ACHN (cell line): ENCODE data around the gene ASB5.
A peak's percentile ranks its signal among the peaks of the same experiment; 100 is the strongest.
"Not testable (repeated sequence)": the region's sequence is repeated elsewhere in the genome, so short reads cannot be mapped to it uniquely, and the experiment has no call there.

Source experiments
- DNase-seq: peaks from one replicate; pipeline ENCODE4 v3.0.0-alpha.2; 2015
- in situ Hi-C: cut with HindIII; loops from 2 replicates; pipeline ENCODE4 v1.10.0; 2017; ENCODE audit warnings: low sequenced_read_pairs, low pct_ligation_motif_present, low pct_unique_long_range_greater_than_20kb

The ASB5 gene

GRCh38 chr4:176268963-176269362 lies at the start of gene ASB5:
Gene ASB5 (minus strand): TSS chr4:176269222. CDS start chr4:176269108, 114 bp downstream.
- DNase-seq: no peak
- in situ Hi-C loops: no loop called here

GRCh38 chr4:176313596-176314336 lies 44.7 kb upstream of the ASB5 start:
- no peak for DNase-seq
- in situ Hi-C loops: no loop called here

GRCh38 chr4:176309772-176310171 lies 40.8 kb upstream of the ASB5 start:
- DNase-seq: no peak
- in situ Hi-C loops: no loop called here

- no peak for DNase-seq
- in situ Hi-C loops: no loop called here
Measured at GRCh38 chr4:176309046-176309445, 40.0 kb upstream of the ASB5 start.

- in situ Hi-C loops: no loop called here
- no peak for DNase-seq
Measured at GRCh38 chr4:176308441-176308840, 39.4 kb upstream of the ASB5 start.

GRCh38 chr4:176307666-176307930 lies 38.6 kb upstream of the ASB5 start:
- in situ Hi-C loops: no loop called here
- peak; percentile 56 for DNase-seq

- peak; percentile 72 for DNase-seq
- in situ Hi-C loops: no loop called here
Measured at GRCh38 chr4:176306837-176307665, 38.0 kb upstream of the ASB5 start.

GRCh38 chr4:176303938-176304337 lies 34.9 kb upstream of the ASB5 start:
- in situ Hi-C loops: no loop called here
- DNase-seq: no peak

GRCh38 chr4:176302283-176303275 lies 33.6 kb upstream of the ASB5 start:
- in situ Hi-C loops: no loop called here
- DNase-seq: peak; percentile 77

- no peak for DNase-seq
- in situ Hi-C loops: no loop called here
Measured at GRCh38 chr4:176300565-176300964, 31.5 kb upstream of the ASB5 start.

GRCh38 chr4:176300036-176300435 lies 31.0 kb upstream of the ASB5 start:
- no peak for DNase-seq
- in situ Hi-C loops: no loop called here

- in situ Hi-C loops: no loop called here
- DNase-seq: no peak
Measured at GRCh38 chr4:176298664-176299063, 29.6 kb upstream of the ASB5 start.

GRCh38 chr4:176295907-176296306 lies 26.9 kb upstream of the ASB5 start:
- in situ Hi-C loops, DNase-seq: not testable (repeated sequence)

- in situ Hi-C loops: no loop called here
- no peak for DNase-seq
Measured at GRCh38 chr4:176293660-176294059, 24.6 kb upstream of the ASB5 start.

GRCh38 chr4:176292920-176293319 lies 23.9 kb upstream of the ASB5 start:
- DNase-seq: no peak
- in situ Hi-C loops: no loop called here

GRCh38 chr4:176291748-176292147 lies 22.7 kb upstream of the ASB5 start:
- no peak for DNase-seq
- in situ Hi-C loops: no loop called here

GRCh38 chr4:176290520-176290919 lies 21.5 kb upstream of the ASB5 start:
- DNase-seq: no peak
- in situ Hi-C loops: no loop called here

GRCh38 chr4:176289561-176289960 lies 20.5 kb upstream of the ASB5 start:
- in situ Hi-C loops: no loop called here
- no peak for DNase-seq

GRCh38 chr4:176288020-176288419 lies 19.0 kb upstream of the ASB5 start:
- no peak for DNase-seq
- in situ Hi-C loops: no loop called here
